ENCODE measurements around the gene PIEZO2.

DNA sequence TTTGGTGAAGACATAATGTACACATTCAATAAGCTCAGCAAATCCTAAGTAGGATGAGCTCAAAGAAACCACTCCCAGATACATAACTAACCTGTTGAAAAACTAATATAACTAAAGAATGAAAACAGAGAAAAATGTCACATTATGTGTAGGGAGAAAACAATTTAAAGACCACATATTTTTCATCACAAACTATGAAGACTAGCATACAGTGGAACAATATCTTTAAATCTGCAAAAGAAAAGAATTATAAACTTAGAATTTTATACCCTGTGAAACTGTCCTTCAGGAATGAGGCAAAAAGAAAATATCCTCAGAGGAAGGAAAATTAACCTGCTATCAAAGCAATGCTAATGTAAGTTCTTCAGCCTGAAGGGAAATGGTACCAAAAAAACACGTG is 151.5 kb downstream of the PIEZO2 start:
- TF ChIP-seq, protein P1, sequence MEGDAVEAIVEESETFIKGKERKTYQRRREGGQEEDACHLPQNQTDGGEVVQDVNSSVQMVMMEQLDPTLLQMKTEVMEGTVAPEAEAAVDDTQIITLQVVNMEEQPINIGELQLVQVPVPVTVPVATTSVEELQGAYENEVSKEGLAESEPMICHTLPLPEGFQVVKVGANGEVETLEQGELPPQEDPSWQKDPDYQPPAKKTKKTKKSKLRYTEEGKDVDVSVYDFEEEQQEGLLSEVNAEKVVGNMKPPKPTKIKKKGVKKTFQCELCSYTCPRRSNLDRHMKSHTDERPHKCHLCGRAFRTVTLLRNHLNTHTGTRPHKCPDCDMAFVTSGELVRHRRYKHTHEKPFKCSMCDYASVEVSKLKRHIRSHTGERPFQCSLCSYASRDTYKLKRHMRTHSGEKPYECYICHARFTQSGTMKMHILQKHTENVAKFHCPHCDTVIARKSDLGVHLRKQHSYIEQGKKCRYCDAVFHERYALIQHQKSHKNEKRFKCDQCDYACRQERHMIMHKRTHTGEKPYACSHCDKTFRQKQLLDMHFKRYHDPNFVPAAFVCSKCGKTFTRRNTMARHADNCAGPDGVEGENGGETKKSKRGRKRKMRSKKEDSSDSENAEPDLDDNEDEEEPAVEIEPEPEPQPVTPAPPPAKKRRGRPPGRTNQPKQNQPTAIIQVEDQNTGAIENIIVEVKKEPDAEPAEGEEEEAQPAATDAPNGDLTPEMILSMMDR (IDR thresholded peaks at IDR 0.05; ENCODE audit: low read length), result no peak
- TF ChIP-seq EZH2 (IDR thresholded peaks at IDR 0.05; ENCODE audit: borderline replicate concordance, low read length), result no peak

Measured in OCI-LY1 (cell line).